Forelimb muscle (tissue), 1 donor: ENCODE measurements around the gene DOK4. TPM values are rescaled to one million over a fixed set of nuclear protein-coding genes. Genes with fewer than 3 reads are reported as not detected.

ENCODE experiments used
- DNase-seq: peaks from one replicate; pipeline ENCODE4 v3.0.0-alpha.2; 2013; ENCODE audit warnings: low read depth
- polyA plus RNA-seq: library from polyadenylated mRNA; unstranded; fragments of 120-200 nt; gene quantifications from one replicate; pipeline ENCODE4 v1.2.1, GENCODE V29; 2013; ENCODE audit not compliant: insufficient read length

DOK4 gene
- polyA plus RNA-seq, 1 donor = 8.4 TPM

DNA sequence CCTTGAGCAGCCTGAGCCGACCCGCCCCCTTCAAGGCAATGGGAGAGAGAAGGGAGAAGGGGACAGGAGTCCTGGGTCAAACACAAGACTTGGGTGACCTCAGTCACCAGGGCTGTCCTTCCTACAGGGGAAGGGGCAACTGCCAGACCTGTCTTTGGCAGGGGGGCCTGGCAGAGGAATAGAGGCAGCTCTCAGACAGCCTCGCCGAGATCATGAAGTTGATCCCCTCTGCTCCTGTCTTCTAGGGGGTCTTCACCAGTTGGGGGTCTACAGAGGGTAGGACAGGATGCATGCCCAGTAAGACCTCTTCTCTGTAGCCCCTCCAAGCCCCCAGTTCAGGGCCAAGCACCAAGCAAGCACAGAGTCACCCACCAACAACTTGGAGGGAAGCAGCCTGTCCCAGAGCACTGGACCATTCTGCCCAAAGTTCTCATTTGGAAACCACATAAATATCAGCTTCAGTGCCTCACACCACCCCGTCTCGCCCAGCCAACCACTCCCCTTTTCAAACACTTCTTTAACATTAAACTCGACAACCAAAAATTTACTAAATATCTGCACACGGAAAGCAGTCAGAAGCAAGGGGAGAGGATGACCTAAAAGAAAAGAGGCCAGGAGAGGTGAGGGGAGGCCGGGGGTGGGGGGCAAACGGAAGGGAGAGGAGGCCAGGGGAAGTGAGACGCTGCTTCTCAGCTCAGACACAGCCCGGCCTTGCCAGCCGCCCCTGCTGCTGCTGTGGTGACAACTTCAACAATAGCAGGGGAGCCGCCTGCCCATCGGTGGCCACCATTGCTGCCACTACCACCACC is 7.7 kb downstream of the DOK4 start:
- no peak for DNase-seq

DNA sequence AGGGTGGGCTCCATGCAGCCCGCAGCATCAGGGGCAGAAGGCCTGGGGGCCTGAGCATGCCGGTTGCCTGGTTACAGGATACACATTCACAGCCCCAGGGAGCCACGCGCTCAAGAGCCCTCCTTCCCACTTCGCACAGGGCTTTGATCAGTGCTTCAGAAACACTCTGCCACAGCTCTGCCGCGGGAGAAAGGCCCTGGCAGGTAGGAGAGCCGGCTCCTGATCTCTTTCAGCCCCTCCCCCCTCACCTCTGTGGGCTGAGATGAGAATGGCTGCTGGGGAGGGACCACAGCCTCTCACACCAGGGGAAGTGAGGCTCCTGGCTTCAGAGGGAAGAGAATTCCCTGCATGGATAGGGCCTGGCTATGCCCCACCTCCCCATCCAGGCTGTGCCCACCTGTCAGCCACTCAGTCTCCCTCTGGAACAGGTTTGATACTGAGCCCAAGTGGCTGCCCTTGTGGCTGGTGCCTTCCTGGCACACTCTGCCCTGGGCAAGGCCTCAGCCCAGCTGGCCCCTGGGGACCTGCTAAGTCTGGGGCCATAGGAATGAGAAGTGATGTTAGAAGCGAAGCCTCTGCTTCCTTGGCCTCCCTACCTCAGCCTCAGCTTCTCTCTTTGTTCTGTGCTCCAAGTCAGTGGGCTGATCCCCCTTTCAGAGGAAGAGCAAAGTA is 8.6 kb downstream of the DOK4 start:
- DNase-seq = no peak

DNA sequence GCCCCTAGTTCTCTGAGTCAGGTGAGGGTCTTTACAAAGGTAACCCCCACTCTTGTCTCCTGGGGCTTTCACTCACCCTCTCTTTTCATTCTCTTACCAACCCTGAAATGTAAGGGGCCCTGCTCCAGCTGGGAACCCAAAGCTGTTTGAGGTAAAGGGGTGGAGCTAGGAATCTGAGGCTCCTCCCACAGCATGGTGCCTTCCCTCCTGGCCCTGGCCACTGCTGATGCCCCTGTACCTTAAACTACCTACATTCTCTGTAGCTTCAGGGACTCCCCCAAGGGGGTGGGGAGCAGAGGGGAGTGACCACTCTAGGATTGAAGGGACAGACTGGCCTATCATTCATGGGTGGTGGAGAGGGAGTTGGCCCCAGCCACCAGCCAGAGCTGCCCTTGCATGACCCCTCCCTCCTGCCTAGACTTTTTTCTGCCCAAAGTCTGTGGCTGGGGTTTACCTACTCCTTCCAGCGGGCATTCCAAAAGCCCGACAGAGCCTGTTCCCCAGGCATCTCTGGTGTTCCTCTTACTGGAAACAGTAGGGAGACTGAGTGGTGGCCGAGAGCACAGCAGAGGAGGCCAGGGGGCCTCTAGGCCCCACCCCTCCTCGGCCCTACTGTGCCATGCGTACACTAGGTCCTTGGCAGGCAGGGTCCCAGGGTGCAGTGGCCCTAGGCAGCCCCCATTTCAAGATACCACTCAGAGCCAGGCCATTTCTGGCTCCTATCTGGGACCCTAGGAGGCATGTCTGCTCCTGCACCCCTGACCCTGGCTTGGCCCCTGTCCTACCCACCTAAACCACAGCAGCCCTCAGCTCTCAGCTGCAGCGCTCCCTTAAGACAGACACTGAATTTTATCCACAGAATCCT is 9.5 kb downstream of the DOK4 start:
- no peak for DNase-seq

DNA sequence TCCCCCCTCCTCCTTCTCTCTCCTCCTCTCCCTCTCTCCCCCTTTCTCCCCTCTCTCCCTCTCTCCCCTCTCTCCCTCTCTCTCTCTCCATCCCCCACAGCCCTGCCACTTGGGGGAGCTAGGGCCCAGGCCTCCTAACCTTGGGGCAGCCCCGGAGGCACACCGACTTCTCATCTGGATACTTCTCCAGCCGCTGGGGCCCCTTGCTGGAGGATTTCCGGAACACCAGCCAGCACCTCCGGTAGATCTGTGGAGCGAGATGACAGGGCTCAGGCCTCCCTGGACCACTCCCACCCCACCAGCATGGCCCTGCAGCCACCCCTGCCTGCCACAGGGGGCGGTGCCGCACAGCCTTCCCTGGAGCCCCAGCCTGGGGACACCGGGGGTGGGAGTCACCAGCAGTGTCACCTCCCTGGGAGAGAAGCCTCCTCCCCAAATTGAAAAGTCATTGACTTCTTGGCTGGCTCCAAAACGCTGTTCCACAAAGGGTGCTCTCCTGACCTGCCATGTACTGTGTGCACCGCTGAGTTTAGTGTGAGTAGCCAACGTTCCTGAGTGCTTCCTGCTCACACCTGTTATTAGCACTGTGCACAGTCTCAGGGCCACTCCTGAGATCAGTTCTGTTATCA is 10.5 kb downstream of the DOK4 start:
- DNase-seq = no peak

DNA sequence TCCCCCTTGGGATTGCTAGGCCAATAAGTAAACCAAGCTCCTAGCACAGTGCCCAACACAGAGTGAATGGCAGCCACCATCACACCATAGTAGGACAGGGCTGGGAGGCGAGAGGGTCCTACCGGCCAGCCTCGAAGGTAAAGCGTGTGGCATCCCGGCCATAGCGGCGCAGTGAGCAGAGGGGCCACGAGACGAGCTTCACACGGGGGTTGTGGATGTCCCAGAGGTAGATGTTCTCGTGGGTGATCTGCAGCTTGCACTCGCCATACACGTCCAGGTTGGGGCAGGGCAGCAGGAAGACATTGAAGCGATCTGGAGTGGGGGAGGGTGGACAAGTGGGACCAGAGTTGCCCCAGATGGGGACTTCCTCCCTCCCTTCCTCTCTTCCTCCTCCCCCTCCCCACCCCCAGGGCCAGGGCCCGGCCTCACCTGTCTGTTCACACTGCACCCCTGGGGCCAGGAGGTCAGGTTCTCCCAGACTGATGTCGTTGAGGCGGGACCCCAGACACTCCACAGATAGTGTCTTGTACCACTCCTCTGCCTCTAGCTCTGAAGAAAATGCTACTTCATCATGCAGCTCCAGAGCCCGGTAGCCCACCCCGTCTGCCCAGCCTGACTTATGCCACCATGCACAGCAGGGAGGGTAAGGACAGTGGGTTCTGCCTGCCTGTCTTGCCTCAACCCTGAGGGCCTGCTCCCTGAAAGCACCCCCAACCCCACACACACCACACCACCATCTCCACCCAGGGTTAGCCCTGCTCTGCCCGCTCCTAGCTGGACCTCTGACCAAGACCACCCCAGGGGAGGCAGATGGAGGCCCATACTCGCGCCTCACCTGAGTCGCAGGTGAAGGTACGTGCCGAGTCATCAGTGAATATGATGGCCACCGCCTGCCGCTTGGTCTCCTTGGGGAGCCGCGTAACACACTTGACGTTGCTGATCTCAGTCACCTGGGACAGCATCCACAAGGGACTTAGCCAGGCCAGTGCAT is 11.3 kb downstream of the DOK4 start:
- no peak for DNase-seq

DNA sequence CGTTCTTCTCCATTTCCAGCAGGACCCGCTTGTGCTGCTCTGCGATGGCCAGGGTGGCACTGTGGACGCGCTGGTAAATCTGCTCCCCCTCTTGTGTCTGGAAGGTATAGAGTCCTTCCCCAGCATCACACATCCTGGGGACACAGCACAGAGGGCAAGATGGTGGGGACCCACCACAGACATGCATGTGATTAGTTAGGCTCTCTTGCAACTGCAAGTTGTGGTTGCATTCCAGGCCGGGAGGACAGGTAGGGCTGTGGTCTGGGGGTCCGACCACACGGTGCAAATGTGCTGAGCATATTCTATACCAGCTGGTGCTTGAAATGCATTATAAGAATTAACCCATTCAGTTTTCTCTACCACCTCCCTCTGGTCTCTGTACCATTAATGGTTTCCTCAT is 12.4 kb downstream of the DOK4 start:
- DNase-seq = no peak

DNA sequence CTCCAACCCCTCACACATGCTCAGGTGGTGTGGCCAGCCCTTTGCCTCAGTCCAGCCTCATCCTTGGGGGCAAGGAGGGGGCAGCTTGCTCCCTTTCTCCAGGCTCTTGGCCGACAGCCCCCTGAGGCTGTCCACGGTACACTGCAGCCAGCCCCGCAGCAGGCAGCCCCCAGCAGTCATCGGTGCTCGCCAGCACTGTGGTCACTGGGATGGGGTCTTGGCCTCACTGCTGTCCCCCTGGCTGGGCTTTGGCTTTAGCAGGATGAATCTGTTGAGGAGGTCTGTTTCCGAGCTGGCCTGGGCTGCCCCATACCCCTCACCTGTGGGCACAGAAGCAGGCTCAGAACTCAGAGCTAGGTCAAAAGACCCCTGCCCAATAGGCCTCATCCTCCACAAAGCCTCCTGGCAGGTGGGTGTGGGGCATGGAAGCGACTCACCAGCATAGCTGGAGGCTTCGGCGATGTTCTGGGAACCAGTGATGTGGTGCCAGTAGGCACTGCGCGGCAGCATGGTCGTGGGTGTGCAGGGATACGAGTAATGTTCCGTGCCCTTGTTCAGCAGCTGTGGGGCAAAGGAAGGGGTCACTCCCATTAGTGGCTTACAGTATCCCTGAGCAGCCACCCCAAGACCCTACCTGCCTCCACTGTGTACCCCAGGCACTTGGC is 13.0 kb downstream of the DOK4 start:
- no peak for DNase-seq

DNA sequence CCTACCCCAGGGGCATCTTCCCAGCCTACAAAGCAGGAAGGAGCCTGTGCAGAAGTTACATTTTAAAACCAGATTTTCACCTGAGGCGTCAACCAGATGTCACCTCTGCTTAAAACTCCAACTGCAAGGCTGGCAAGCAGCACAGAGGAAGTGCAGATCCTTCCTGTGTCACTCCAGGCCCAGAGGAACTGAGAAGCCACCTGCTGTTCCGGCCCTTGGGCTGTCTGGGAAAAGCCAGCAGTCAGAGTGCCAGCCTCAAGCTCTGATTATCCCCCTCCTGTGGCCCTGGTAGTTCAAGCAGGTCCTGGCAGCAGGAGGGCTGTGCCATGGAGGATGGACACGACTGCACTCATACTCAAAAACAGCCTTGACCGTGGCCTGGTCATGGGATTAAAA is 13.6 kb downstream of the DOK4 start:
- DNase-seq = no peak

DNA sequence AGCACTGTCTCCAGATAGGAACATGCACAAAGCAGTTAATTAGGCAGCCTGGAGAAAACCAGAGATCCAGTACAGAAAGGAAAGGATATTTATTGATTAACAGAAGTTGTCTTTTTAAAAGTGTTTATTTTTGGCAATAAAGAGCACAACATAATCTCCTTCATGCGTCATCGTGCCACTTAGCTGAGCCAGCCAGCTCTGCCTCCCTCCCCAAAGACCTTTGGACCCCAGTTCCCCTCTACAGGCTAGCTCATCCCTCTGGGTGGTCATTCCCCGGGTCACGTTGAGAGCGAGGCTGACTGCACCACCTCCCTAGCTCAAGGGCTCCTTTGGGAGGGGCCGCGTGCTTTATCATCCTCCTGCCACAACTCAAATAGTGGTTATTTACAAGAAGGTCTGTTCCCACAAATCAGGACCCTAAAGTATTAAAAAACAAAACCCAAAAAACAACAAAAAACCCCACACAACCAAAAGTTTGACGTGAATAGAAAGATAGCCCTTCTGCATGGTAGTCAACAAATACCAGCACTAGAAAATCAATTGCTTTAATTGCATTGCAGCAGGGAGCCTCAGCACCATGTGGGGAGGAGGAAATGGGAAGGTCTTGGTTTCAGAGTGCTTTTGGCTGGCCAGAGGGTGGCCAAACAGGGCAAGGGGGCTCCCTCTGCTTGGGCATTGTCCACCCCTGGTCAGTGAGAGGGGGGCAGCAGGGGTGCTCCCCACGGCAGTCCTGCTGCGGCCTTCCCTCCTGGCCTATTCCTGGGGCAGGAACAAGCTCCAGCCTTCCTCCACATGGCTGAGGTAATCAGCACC is 14.2 kb downstream of the DOK4 start:
- no peak for DNase-seq

DNA sequence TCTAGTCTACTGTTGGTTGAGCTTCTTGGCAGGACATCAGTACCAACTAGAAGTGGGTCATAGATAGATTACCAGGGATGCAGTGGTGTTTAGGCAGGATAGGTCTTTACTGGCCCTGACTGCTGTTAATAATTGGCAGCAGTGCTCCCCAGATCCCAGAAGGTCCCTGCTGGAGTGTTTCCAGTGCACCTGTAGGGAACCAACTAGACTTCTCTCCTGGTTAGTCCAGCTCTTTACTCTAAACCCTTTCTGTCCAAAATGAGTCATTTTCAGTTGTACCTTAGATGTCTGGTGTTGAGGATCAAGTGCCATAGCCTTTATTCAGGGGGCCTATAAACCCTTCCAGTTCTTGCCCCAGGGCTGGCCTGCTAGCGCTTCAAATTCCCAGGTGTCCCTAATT is 15.1 kb downstream of the DOK4 start:
- no peak for DNase-seq

DNA sequence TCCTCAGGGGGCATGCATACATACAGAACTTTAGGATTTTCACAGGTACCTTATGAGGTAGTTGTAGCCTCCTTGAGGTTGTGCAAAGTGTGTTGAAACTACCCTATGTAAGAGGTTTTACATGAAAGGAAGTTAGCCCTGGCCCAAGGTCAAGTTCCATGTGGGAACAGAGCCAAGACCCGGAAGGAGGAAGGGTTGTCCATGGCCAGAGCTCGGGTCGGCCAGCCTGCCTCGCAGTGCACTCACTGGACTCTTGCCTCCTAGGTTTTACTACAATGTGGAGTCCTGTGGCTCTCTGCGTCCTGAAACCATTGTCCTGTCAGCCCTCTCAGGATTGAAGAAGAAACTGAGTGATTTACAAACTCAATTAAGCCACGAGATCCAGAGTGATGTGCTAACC is 15.6 kb downstream of the DOK4 start:
- no peak for DNase-seq

DNA sequence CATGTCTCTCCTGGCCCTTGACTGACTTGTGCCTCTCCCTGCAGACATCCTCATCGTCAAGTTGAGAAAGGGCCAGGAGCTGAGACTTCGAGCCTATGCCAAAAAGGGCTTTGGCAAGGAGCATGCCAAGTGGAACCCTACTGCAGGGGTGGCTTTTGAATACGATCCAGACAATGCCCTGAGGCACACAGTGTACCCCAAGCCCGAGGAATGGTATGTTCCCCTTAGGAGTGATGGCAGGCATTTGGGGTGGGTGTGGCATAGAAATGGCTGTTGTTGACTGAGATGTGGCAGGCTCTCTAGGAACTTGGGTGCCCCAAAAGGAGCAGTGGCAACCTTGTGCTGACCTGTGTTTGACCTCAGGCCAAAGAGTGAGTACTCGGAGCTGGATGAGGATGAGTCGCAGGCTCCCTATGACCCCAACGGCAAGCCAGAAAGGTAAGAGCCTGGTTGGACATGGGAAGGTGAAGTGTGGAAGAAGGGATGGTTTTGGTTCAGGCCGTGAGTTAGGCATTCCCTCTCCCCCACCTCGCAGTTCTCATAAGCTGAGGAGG is 16.3 kb downstream of the DOK4 start:
- no peak for DNase-seq

DNA sequence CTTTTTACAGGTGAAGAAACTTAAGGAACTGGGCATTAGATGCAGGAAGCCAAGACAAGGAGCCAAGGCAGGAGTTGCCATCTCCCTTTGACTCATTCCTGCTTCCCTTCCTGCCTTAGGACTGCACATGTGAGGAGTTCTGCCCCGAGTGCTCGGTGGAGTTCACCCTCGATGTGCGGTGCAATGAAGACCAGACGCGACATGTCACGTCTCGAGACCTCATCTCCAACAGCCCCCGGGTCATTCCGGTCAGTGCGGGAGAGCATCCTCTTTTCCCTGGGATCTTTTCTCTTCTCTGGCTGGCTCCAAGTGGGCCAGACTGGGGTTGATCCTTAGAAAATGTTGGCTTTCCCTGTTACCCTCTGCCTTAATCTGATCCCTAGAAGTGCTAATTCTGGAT is 17.2 kb downstream of the DOK4 start:
- no peak for DNase-seq

DNA sequence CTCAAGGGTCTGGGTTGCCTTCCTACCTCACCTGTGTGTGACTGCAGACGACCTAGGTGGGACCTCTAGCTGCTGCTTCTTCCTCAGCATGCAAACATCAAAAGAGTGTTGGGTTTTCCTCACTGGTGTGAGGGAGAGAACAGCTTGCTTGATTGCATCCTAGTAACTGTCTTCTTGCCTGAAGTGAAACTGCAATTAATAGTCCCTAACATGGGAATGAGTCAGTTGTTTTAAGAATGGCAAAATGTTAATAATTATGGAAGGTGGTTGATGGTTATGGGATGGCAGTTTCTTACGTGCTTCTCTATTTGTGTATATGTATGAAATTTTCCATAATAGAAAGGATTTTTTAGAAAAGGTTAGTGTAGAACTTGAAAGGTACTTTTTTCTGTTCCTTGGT is 17.9 kb downstream of the DOK4 start:
- DNase-seq = no peak

DNA sequence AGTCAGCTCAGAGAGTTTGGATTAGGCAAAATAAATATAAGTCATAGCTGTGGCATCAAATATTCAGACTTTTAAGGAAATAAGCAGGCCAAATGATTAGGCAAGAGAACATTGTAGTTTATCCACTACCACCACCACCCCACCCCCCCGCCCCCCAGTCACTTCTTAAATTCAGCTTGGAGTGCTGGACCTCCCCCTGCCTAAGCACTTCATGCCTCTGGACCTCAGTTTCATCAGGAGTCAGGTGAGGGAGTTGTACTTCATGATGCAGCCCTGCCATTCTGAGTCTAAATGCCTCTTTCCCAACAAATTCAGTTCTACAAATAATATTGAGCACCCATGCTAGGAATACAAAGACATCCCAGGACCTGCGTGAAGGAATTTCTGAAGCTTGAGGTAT is 21.8 kb downstream of the DOK4 start:
- DNase-seq = no peak

DNA sequence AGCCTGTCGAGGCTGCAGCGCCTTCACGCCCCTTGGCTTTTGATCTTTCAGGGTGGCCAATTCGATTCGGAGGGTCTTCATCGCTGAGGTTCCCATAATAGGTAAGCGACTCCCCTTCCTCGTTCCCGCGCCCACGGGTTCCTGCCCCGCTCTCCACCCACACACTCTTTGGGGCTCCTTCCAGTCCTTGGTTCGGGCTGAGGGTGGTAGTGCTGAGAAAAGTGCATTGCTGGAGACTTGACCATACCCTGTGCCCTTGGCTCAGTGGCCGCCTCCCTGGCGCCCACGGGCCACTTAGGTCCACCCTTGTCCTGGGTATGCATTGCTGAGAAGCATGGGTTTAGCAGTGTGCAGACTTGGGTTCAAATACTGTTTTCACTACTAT is 23.3 kb downstream of the DOK4 start:
- DNase-seq = no peak

DNA sequence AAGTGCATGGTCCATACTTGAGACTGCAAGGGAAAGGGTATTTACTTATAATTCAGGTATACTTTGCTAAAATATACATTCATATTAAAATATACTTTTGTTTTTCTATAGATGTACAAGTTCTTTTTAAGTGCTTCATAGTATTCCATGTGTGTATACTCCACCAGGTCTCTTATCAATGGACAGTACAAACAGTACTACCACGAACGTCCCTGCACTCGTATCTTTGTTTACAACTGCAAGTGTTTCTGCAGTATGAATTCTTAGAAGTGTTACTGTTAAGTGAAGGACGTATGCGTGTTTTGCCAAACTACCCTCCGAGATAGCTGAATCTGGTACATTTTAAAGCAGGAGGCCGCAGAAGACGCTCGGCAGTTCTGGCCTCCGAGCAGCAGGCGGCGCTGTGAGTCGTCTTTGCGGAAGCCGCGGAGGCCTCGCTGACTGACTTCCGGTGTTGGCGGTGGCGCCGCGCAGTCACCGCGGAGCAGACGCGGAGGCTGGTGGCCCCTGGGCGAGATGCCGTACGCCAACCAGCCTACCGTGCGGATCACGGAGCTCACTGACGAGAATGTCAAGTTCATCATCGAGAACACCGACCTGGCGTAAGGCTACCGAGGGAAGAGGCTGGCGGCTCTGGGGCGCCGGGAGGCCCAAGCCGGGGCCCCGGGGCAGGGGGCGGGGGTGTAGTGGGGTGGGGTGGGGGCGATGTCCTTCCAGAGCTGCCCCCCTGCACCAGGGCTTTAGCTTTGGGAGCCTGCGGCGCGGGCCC is 23.9 kb downstream of the DOK4 start, which contains the start of gene POLR2C:
Gene POLR2C (plus strand): TSS at position 471 of the 769 bp plus-strand sequence. CDS start 46 bp downstream, at position 517.
- peak; percentile 56 for DNase-seq

DNA sequence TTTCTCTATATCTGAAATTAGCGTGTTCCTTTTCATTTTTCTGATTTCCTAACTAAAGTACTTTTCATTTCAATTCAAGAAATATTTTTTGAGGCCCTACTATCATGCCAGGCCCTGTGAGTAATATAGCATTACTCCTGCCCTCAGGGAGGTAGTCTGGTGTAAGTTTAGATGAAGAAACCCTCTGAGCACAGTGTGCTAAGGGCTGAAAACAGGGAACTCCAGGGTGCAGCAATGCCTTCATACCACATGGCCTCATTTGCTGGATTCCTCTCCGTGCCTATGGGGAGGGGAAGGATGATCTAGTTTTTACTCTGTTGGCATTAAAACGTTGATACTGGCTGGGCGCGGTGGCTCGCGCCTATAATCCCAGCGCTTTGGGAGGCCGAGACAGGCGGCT is 34.3 kb downstream of the DOK4 start:
- DNase-seq = no peak
